OCI-LY1 (cell line): Measurements from ENCODE around the gene PEAK1.
"Not testable (repeated sequence)": the region's sequence is repeated elsewhere in the genome, so short reads cannot be mapped to it uniquely, and the experiment has no call there.

Experiments used
- H2AFZ ChIP-seq: fragments of 200-600 bp; sonication (generic), shearing (Covaris generic); 2 replicates; pipeline ENCODE4 v1.6.0; 2014; ENCODE audit warnings: antibody characterized with exemption, mild to moderate bottlenecking, low read length
- H3F3A ChIP-seq: fragments of 200-600 bp; sonication (generic), shearing (Covaris generic); 2 replicates; pipeline ENCODE4 v1.6.0; 2014; ENCODE audit warnings: mild to moderate bottlenecking, antibody characterized with exemption, low read length, moderate library complexity; ENCODE audit not compliant: insufficient read depth
- H3K27ac ChIP-seq: fragments of 200-600 bp; sonication (generic); 2 replicates; pipeline ENCODE4 v1.5.1; 2014; ENCODE audit warnings: low read length, mixed run types, mild to moderate bottlenecking, low read depth; ENCODE audit not compliant: poor library complexity, severe bottlenecking
- H3K27me3 ChIP-seq: fragments of 200-600 bp; sonication (generic); 2 replicates; pipeline ENCODE4 v1.6.0; 2014; ENCODE audit warnings: antibody characterized with exemption, mild to moderate bottlenecking, low read length, moderate library complexity; ENCODE audit not compliant: insufficient read depth
- H3K36me3 ChIP-seq: fragments of 200-600 bp; sonication (generic); 2 replicates; pipeline ENCODE4 v1.6.1; 2014; ENCODE audit warnings: mild to moderate bottlenecking, antibody characterized with exemption, low read length, moderate library complexity, mixed read lengths; ENCODE audit not compliant: insufficient read depth
- H3K4me1 ChIP-seq: fragments of 200-600 bp; sonication (generic); 2 replicates; pipeline ENCODE4 v1.5.1; 2014; ENCODE audit warnings: mild to moderate bottlenecking, low read length, moderate library complexity; ENCODE audit not compliant: insufficient read depth, severe bottlenecking
- H3K4me2 ChIP-seq: fragments of 200-600 bp; sonication (generic), shearing (Covaris generic); 2 replicates; pipeline ENCODE4 v1.6.1; 2014; ENCODE audit warnings: low read length
- H3K4me3 ChIP-seq: fragments of 200-600 bp; sonication (generic); 2 replicates; pipeline ENCODE4 v1.5.1; 2014; ENCODE audit warnings: low read length, low read depth, mild to moderate bottlenecking, mixed read lengths; ENCODE audit not compliant: poor library complexity, severe bottlenecking
- H3K79me2 ChIP-seq: fragments of 200-600 bp; shearing (Covaris generic); 2 replicates; pipeline ENCODE4 v1.6.1; 2016; ENCODE audit warnings: mixed run types, low read length, mixed read lengths; ENCODE audit not compliant: insufficient read depth
- H3K9ac ChIP-seq: fragments of 200-600 bp; sonication (generic), shearing (Covaris generic); 2 replicates; pipeline ENCODE4 v1.6.1; 2014; ENCODE audit warnings: mild to moderate bottlenecking, low read length, mixed read lengths
- H3K9me2 ChIP-seq: fragments of 200-600 bp; sonication (generic), shearing (Covaris generic); 2 replicates; pipeline ENCODE4 v1.6.1; 2014; ENCODE audit warnings: low read depth, mild to moderate bottlenecking, low read length, mixed read lengths
- H3K9me3 ChIP-seq: fragments of 200-600 bp; shearing (Covaris generic); 2 replicates; pipeline ENCODE4 v1.6.1; 2014; ENCODE audit warnings: low read length, mixed read lengths
- H4K20me1 ChIP-seq: fragments of 200-600 bp; sonication (generic), shearing (Covaris generic); 2 replicates; pipeline ENCODE4 v1.6.0; 2016; ENCODE audit warnings: mild to moderate bottlenecking, low read length; ENCODE audit not compliant: insufficient read depth
- CTCF ChIP-seq: fragments of 200-600 bp; sonication (generic), shearing (Covaris generic); IDR thresholded peaks from 2 replicates; pipeline ENCODE4 v1.5.1; 2017; ENCODE audit warnings: mild to moderate bottlenecking, antibody characterized with exemption, low read length, moderate library complexity, mixed read lengths
- EZH2 ChIP-seq: fragments of 200-600 bp; sonication (generic), shearing (Covaris generic); IDR thresholded peaks from 2 replicates; pipeline ENCODE4 v1.8.0; 2017; ENCODE audit warnings: borderline replicate concordance, mixed run types, mild to moderate bottlenecking, antibody characterized with exemption, low read length, moderate library complexity, mixed read lengths

The PEAK1 gene

DNA sequence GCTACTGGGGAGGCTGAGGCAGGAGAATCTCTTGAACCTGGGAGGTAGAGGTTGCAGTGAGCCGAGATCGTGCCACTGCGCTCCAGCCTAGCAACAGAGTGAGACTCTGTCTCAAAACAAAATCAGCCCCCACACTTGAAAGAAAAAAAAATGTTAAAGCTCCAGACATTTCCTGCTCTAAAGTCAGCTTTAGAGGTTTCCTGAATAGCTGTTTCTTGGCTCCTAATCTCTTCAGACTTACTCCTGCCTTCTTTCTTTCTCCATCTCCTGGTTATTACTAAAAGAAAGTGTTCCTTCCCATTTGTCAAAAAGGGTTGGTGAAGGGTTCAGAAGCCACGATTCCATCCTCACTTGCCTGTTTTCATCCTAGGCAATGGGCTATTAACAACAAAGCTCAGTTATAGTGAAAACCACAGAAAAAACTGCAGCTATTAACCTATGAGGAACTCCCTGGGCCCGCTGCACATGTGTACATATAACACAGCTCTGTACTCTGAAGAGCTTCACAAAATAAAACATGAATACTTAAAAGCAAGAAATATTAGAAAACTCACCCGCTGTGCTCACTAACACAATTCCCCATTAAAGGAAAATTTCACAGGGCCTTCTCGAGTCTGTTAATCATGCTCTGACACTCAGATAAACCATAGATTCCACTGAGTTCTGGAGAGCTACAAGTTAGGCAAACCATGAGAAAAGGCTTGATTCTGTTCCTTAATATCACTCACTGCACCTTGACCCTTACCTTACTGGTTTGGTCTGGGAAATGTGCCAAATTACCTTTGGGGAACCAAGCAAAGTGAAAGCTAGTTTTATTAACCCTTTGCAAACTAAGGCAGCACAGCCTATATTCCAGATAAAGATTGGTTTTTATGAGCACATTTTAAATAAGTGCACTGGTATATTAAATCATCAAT, 259.1 kb downstream of the PEAK1 start:
- H3K27me3 ChIP-seq: no peaks in the 10 kb centered on the region
- H3K4me1 ChIP-seq: no peaks in the 10 kb centered on the region
- no peak overlapping the region for H3K4me3 ChIP-seq
- H3K4me2 ChIP-seq: no peak overlapping the region
- no peak overlapping the region for H3K27ac ChIP-seq
- H3K9me3 ChIP-seq: no peaks in the 10 kb centered on the region
- no peaks in the 10 kb centered on the region for H3K79me2 ChIP-seq
- H3K9ac ChIP-seq: no peak overlapping the region
- no peaks in the 10 kb centered on the region for H4K20me1 ChIP-seq
- no peaks in the 10 kb centered on the region for H3F3A ChIP-seq
- no peaks in the 10 kb centered on the region for H3K9me2 ChIP-seq
- TF ChIP-seq CTCF: no peak
- no peak for TF ChIP-seq EZH2
- no peak overlapping the region for H2AFZ ChIP-seq
- H3K36me3 ChIP-seq: no peaks in the 10 kb centered on the region

GRCh38 chr15:77156000-77156399, 263.9 kb downstream of the PEAK1 start:
- H3K36me3 ChIP-seq, H4K20me1 ChIP-seq, H3K4me3 ChIP-seq, H3K9ac ChIP-seq, H3K27ac ChIP-seq, H2AFZ ChIP-seq, H3K9me3 ChIP-seq, H3K79me2 ChIP-seq, H3K27me3 ChIP-seq, H3K9me2 ChIP-seq, H3F3A ChIP-seq, H3K4me2 ChIP-seq, H3K4me1 ChIP-seq: not testable (repeated sequence)

DNA sequence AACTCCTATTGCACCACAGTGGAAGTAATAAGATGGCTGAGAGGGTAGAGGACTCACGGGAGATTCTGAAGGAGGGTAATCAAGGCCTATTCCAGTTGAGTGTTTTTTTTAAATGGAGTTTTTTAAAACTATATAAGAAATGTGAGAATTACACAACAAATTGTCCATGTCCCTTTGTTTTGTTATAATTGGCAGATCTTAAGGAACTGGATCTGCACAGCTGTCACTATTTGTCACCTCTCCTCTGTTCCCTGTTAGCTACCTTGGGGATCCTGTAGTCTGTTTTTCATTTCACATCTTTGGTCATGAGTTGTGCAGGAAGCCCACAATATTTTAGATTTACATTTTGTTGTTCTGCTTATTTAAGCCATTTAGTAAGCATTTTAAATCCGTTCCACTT, 271.7 kb downstream of the PEAK1 start:
- Histone ChIP-seq H3K9me3 (no peaks in the 10 kb centered on the region), H3K4me2 (no peak overlapping the region), H3K9me2 (no peaks in the 10 kb centered on the region), H3K4me3 (no peak overlapping the region), H3K27ac (no peak overlapping the region), H3K9ac (no peak overlapping the region), H3F3A (no peaks in the 10 kb centered on the region), H3K36me3 (no peaks in the 10 kb centered on the region), H2AFZ (no peak overlapping the region), H3K27me3 (no peaks in the 10 kb centered on the region), H4K20me1 (no peaks in the 10 kb centered on the region), H3K79me2 (no peaks in the 10 kb centered on the region), H3K4me1 (no peaks in the 10 kb centered on the region)
- TF ChIP-seq EZH2 (no peak), CTCF (no peak)

GRCh38 chr15:77145370-77145769, 274.5 kb downstream of the PEAK1 start:
- Histone ChIP-seq H3K9me2 (no peaks in the 10 kb centered on the region), H3K9ac (no peak overlapping the region), H3K27ac (no peak overlapping the region), H3F3A (no peaks in the 10 kb centered on the region), H3K9me3 (no peaks in the 10 kb centered on the region), H3K4me3 (no peak overlapping the region), H2AFZ (no peak overlapping the region), H3K79me2 (no peaks in the 10 kb centered on the region), H4K20me1 (no peaks in the 10 kb centered on the region), H3K27me3 (no peaks in the 10 kb centered on the region), H3K4me1 (no peaks in the 10 kb centered on the region), H3K36me3 (no peaks in the 10 kb centered on the region), H3K4me2 (no peak overlapping the region)
- TF ChIP-seq CTCF (no peak), EZH2 (no peak)
